GM12864 (cell line): Measurements from ENCODE around the gene SNTG2.

Experiments used
- DNase-seq: peaks from one replicate; pipeline ENCODE4 v3.0.0-alpha.2; 2011; ENCODE audit warnings: low read depth
- H3K4me3 ChIP-seq: 2 replicates; pipeline ENCODE4 v1.5.1; 2011; ENCODE audit warnings: mild to moderate bottlenecking, low read depth, low read length, control low read depth
- CTCF ChIP-seq: IDR thresholded peaks from 2 replicates; pipeline ENCODE4 v1.5.1; 2011; ENCODE audit warnings: low read depth, mild to moderate bottlenecking, moderate library complexity, low read length, control low read depth, inconsistent platforms; ENCODE audit errors: missing control alignments

SNTG2 gene

GRCh38 chr2:1272835-1273234, 322.2 kb downstream of the SNTG2 start:
- no peak overlapping the region for H3K4me3 ChIP-seq
- DNase-seq, result no peak
- TF ChIP-seq CTCF, result no peak

GRCh38 chr2:1277634-1278033, 327.0 kb downstream of the SNTG2 start:
- H3K4me3 ChIP-seq, result no peak overlapping the region
- no peak for TF ChIP-seq CTCF
- no peak for DNase-seq

DNA sequence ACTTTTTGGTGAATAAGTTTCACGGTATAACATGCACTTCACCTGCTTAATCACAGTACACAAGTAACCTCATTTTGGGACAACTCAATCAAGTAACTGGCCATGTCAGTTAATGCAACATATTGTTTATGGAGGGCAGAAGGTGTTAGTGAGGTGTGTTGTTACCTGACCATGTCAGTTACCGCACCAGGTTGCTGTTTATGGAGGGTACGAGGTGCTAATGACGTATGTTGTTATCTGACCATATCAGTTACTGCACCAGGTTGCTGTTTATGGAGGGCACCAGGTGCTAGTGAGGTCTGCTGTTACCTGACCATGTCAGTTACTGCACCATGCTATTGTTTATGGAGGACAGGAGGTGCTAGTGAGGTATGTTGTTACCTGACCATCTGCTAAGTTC, 327.5 kb downstream of the SNTG2 start:
- no peak for DNase-seq
- H3K4me3 ChIP-seq, result no peak overlapping the region
- TF ChIP-seq CTCF, result no peak

GRCh38 chr2:1278861-1279260, 328.2 kb downstream of the SNTG2 start:
- TF ChIP-seq CTCF, result no peak
- no peak overlapping the region for H3K4me3 ChIP-seq
- no peak for DNase-seq

DNA sequence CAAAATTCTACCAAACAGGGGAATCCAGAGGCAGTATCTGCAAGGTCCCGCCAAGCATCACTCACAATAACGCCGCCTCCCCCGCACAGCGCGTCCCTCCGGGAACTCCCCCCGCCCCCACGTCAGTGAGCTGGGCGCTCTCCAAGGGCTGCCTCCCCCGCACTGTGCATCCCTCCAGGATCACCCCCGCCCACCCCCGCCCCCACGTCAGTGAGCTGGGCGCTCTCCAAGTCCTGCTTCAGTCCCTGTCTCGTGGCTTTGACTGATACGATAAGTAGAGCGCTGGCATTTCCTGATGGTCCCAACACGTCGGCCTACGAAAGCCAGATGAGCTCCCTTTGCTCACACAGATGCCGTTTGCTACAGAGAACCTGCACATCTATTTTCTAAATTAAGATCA, 331.9 kb downstream of the SNTG2 start:
- TF ChIP-seq CTCF, result no peak
- no peak for DNase-seq
- H3K4me3 ChIP-seq, result no peak overlapping the region

DNA sequence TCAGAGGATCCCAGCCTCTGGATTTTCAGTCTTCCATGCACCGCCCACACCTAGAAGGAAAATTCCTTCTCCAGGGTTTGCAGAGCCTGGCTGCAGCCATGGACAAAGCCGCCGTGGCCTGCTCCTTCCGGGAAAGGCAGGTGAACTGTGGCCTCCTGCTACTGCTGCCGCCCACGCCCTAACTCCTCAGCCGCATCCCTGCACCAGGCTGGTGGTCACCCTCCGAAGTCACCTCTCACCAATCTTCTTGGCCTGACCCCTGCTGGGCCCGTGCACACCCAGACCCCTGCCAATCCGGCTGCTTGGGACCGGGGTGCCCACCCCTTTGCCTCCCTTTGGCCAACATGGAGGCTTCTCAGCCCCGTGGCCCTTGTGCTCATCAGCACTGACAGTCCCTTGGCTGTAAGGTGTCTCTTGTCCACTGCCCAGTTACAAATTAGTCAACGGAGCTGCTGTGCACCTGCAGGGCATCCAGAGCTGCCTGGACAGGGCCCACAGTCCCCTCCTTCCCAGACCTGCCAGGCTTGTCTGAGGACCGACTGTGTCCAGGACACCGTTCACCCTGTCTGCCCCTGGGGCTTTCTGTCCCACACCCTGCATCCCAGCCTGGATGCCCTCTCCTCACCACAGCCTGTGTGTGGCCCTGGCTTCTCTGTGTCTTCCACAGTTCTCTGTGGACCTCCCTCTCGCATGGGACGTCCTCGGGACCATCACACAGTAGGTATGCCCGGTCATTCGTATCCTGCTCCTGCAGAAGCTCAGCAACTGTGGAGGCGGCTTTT, 332.6 kb downstream of the SNTG2 start:
- no peak for TF ChIP-seq CTCF
- no peak overlapping the region for H3K4me3 ChIP-seq
- DNase-seq, result no peak

GRCh38 chr2:1283871-1284270, 333.2 kb downstream of the SNTG2 start:
- DNase-seq, result no peak
- no peak for TF ChIP-seq CTCF

More at GRCh38 chr2:1283871-1284270, 333.2 kb downstream of the SNTG2 start:
- no peak overlapping the region for H3K4me3 ChIP-seq
